ENCODE measurements around the gene DAB2IP.
A peak's percentile ranks its signal among the peaks of the same experiment; 100 is the strongest.

Gene DAB2IP

DNA sequence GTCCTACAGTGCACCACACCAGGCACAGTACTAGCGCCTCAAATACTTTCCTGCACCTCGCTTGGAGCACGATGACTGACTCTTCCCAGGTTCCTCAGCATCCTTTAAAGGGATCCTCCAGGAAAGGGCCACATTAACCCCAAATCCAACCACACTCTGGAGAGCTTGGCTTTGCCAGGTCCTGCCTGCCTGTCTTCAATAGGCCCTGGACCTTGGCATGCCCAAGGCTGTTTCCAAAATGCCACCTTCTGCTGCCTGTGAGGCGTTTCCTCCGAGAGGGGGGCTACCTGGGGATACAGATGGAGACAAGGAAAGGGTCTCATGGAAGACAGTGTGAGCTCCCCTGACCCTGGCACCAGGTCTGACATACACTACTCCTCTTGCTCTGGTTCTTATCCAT lies 169.9 kb downstream of the DAB2IP start:
- TF ChIP-seq EZH2 (IDR thresholded peaks at IDR 0.05; ENCODE audit: borderline replicate concordance, low read length) (no peak), CTCF (IDR thresholded peaks at IDR 0.05; ENCODE audit: low read length) (no peak)
- H3K9ac ChIP-seq (ENCODE audit: low read length): no peak overlapping the region; the same call in 1 of the 2 replicates
- H3K9me3 ChIP-seq (ENCODE audit: low read length): no peaks in the 10 kb centered on the region
- H3K9me2 ChIP-seq (ENCODE audit: low read depth, low read length): no peaks in the 10 kb centered on the region
- no peaks in the 10 kb centered on the region for H3F3A ChIP-seq (ENCODE audit: insufficient read depth, low read length)
- peak overlapping the region; percentile 86 for H3K27ac ChIP-seq (ENCODE audit: low read depth, low read length, poor library complexity, severe bottlenecking)
- H3K36me3 ChIP-seq (ENCODE audit: insufficient read depth, low read length): no peaks in the 10 kb centered on the region
- no peak overlapping the region for H2AFZ ChIP-seq (ENCODE audit: low read length)
- peak overlapping the region; percentile 52; the same call in 1 of the 2 replicates for H3K4me2 ChIP-seq (ENCODE audit: low read length)
- H3K79me2 ChIP-seq (ENCODE audit: insufficient read depth, low read length): no peaks in the 10 kb centered on the region
- H3K27me3 ChIP-seq (ENCODE audit: insufficient read depth, low read length): no peaks in the 10 kb centered on the region
- H4K20me1 ChIP-seq (ENCODE audit: insufficient read depth, low read length): no peaks in the 10 kb centered on the region
- no peak overlapping the region for H3K4me3 ChIP-seq (ENCODE audit: low read depth, low read length, poor library complexity, severe bottlenecking)
- peaks cover 62% of the 10 kb centered on the region for H3K4me1 ChIP-seq (ENCODE audit: insufficient read depth, low read length, severe bottlenecking)

GRCh38 chr9:121822093-121823085 lies 171.0 kb downstream of the DAB2IP start:
- Histone ChIP-seq H3K9me2 (ENCODE audit: low read depth, low read length) (no peaks in the 10 kb centered on the region), H3K27me3 (ENCODE audit: insufficient read depth, low read length) (no peaks in the 10 kb centered on the region), H3K79me2 (ENCODE audit: insufficient read depth, low read length) (no peaks in the 10 kb centered on the region), H3K9me3 (ENCODE audit: low read length) (no peaks in the 10 kb centered on the region), H3K4me1 (ENCODE audit: insufficient read depth, low read length, severe bottlenecking) (peaks cover 71% of the 10 kb centered on the region), H4K20me1 (ENCODE audit: insufficient read depth, low read length) (no peaks in the 10 kb centered on the region), H3K36me3 (ENCODE audit: insufficient read depth, low read length) (no peaks in the 10 kb centered on the region), H3K9ac (ENCODE audit: low read length) (peak overlapping the region; percentile 52; the same call in 1 of the 2 replicates), H3F3A (ENCODE audit: insufficient read depth, low read length) (no peaks in the 10 kb centered on the region), H2AFZ (ENCODE audit: low read length) (peak overlapping the region; percentile 31; the same call in 1 of the 2 replicates), H3K27ac (ENCODE audit: low read depth, low read length, poor library complexity, severe bottlenecking) (peak overlapping the region; percentile 86), H3K4me2 (ENCODE audit: low read length) (peak overlapping the region; percentile 52), H3K4me3 (ENCODE audit: low read depth, low read length, poor library complexity, severe bottlenecking) (peak overlapping the region; percentile 30)
- TF ChIP-seq CTCF (IDR thresholded peaks at IDR 0.05; ENCODE audit: low read length): no peak

DNA sequence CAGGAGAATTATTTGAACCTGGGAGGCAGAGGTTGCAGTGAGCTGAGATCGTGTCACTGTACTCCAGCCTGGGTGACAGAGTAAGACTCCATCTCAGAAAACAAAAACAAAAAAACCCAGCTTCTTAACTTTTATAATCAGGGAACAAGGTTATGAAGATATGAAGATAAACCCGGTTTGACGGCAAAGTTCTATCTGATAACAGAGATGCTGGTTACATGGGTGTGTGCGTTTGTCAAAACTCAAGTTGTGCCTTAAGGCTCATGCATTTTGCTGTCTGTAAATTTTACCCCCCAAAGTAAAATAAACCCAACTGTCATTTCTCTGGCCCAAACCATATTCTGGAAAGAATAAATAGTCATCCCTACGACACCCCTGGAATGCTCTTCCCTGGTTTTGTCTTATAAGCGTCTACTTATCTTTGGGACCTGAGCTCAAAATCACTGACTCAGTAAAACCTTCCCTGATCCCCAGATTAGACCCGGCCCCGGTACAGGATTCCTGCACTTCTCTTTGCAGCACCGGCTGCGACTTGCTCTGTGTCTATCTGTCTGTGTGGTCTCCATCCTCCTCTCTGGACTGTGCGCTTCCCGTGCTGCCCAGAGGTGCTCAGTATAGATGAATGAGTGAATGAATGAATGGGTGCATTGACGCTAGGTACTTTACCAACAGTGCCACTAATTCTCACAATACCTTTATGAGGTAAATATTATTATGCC lies 172.2 kb downstream of the DAB2IP start:
- H3K9me3 ChIP-seq (ENCODE audit: low read length): no peaks in the 10 kb centered on the region
- H3K9me2 ChIP-seq (ENCODE audit: low read depth, low read length): no peaks in the 10 kb centered on the region
- no peak for TF ChIP-seq EZH2 (IDR thresholded peaks at IDR 0.05; ENCODE audit: borderline replicate concordance, low read length)
- no peak for TF ChIP-seq CTCF (IDR thresholded peaks at IDR 0.05; ENCODE audit: low read length)
- no peak overlapping the region for H2AFZ ChIP-seq (ENCODE audit: low read length)
- no peak overlapping the region for H3K9ac ChIP-seq (ENCODE audit: low read length)
- H3K27ac ChIP-seq (ENCODE audit: low read depth, low read length, poor library complexity, severe bottlenecking): peak overlapping the region; percentile 86
- no peaks in the 10 kb centered on the region for H3K79me2 ChIP-seq (ENCODE audit: insufficient read depth, low read length)
- no peaks in the 10 kb centered on the region for H3K36me3 ChIP-seq (ENCODE audit: insufficient read depth, low read length)
- no peak overlapping the region for H3K4me3 ChIP-seq (ENCODE audit: low read depth, low read length, poor library complexity, severe bottlenecking)
- H3K4me2 ChIP-seq (ENCODE audit: low read length): no peak overlapping the region
- H4K20me1 ChIP-seq (ENCODE audit: insufficient read depth, low read length): no peaks in the 10 kb centered on the region
- peaks cover 72% of the 10 kb centered on the region for H3K4me1 ChIP-seq (ENCODE audit: insufficient read depth, low read length, severe bottlenecking)
- H3F3A ChIP-seq (ENCODE audit: insufficient read depth, low read length): no peaks in the 10 kb centered on the region
- H3K27me3 ChIP-seq (ENCODE audit: insufficient read depth, low read length): no peaks in the 10 kb centered on the region

Data from OCI-LY1 (cell line).